GM23338 (cell line): ENCODE measurements around the gene VSIG10L. TPM values are rescaled to one million over a fixed set of nuclear protein-coding genes. Genes with fewer than 3 reads are reported as not detected.

Experiments
- ATAC-seq: fragments of 200-7000 bp; cut with Tn5 transposase; 3 replicates; pipeline ENCODE4 v1.9.1; 2020
- DNase-seq: peaks from one replicate; pipeline ENCODE4 v3.0.0-alpha.2; 2015; ENCODE audit warnings: low spot score
- H2AFZ ChIP-seq: fragments of 200-600 bp; sonication (generic); 2 replicates; pipeline ENCODE4 v1.8.0; 2016; ENCODE audit warnings: antibody characterized with exemption, mild to moderate bottlenecking, moderate library complexity
- H3F3A ChIP-seq: fragments of 200-600 bp; sonication (generic); replicated peaks from 2 replicates; pipeline ENCODE4 v1.8.0; 2017; ENCODE audit warnings: antibody characterized with exemption, mixed run types, low read depth
- H3K27ac ChIP-seq: fragments of 200-600 bp; sonication (generic); 2 replicates; pipeline ENCODE4 v1.6.1; 2016; ENCODE audit warnings: low read depth
- H3K27me3 ChIP-seq: fragments of 200-600 bp; sonication (generic); 2 replicates; pipeline ENCODE4 v1.8.0; 2016; ENCODE audit warnings: mild to moderate bottlenecking, mixed run types, moderate library complexity; ENCODE audit not compliant: insufficient read depth
- H3K36me3 ChIP-seq: fragments of 200-600 bp; sonication (generic); 2 replicates; pipeline ENCODE4 v1.8.0; 2016; ENCODE audit warnings: mild to moderate bottlenecking; ENCODE audit not compliant: insufficient read depth
- H3K4me1 ChIP-seq: fragments of 200-600 bp; sonication (generic); 2 replicates; pipeline ENCODE4 v1.8.0; 2016; ENCODE audit warnings: mild to moderate bottlenecking, moderate library complexity; ENCODE audit not compliant: insufficient read depth
- H3K4me2 ChIP-seq: fragments of 200-600 bp; sonication (generic); 2 replicates; pipeline ENCODE4 v1.7.1; 2017; ENCODE audit warnings: mixed run types
- H3K4me3 ChIP-seq: fragments of 200-600 bp; sonication (generic); 2 replicates; pipeline ENCODE4 v1.6.1; 2016; ENCODE audit warnings: mixed run types
- H3K79me2 ChIP-seq: fragments of 200-600 bp; sonication (generic); replicated peaks from 2 replicates; pipeline ENCODE4 v1.8.0; 2017; ENCODE audit warnings: mild to moderate bottlenecking; ENCODE audit not compliant: insufficient read depth
- H3K9me2 ChIP-seq: fragments of 200-600 bp; sonication (generic); 2 replicates; pipeline ENCODE4 v1.8.0; 2017; ENCODE audit not compliant: insufficient read depth
- H4K20me1 ChIP-seq: fragments of 200-600 bp; sonication (generic); replicated peaks from 2 replicates; pipeline ENCODE4 v1.8.0; 2017; ENCODE audit warnings: mild to moderate bottlenecking; ENCODE audit not compliant: insufficient read depth
- H3K27ac Mint-ChIP-seq: 2 replicates; pipeline ENCODE4 v1.8.0; 2020; ENCODE audit warnings: inconsistent platforms, mild to moderate bottlenecking, moderate library complexity, mixed read lengths
- H3K27me3 Mint-ChIP-seq: 3 replicates; pipeline ENCODE4 v1.8.0; 2022; ENCODE audit warnings: low read depth, mild to moderate bottlenecking, moderate library complexity, mixed read lengths, inconsistent platforms; ENCODE audit not compliant: insufficient read depth, poor library complexity
- H3K36me3 Mint-ChIP-seq: 3 replicates; pipeline ENCODE4 v1.8.0; 2021; ENCODE audit warnings: low read depth, mild to moderate bottlenecking, inconsistent platforms, moderate library complexity, mixed read lengths
- H3K4me1 Mint-ChIP-seq: 3 replicates; pipeline ENCODE4 v1.8.0; 2020; ENCODE audit warnings: mild to moderate bottlenecking, inconsistent platforms, mixed read lengths
- H3K4me3 Mint-ChIP-seq: 3 replicates; pipeline ENCODE4 v1.8.0; 2021; ENCODE audit warnings: moderate library complexity, mild to moderate bottlenecking, inconsistent platforms, mixed read lengths
- H3K9me3 Mint-ChIP-seq: 3 replicates; pipeline ENCODE4 v1.8.0; 2020; ENCODE audit warnings: moderate library complexity, mild to moderate bottlenecking, inconsistent platforms, mixed read lengths
- EZH2phosphoT487 ChIP-seq: fragments of 200-600 bp; sonication (generic); IDR thresholded peaks from one replicate; pipeline ENCODE4 v1.8.1; 2018; ENCODE audit warnings: antibody characterized with exemption; ENCODE audit not compliant: unreplicated experiment
- NANOG ChIP-seq: IDR thresholded peaks from 2 replicates; pipeline ENCODE4 v1.6.1; 2016; ENCODE audit warnings: antibody characterized with exemption, borderline replicate concordance
- POLR2AphosphoS5 ChIP-seq: IDR thresholded peaks from 2 replicates; pipeline ENCODE4 v1.6.1; 2016; ENCODE audit warnings: antibody characterized with exemption, low read depth
- STAT1 ChIP-seq: IDR thresholded peaks from one replicate; pipeline ENCODE4 v1.6.1; 2016; ENCODE audit warnings: antibody characterized with exemption; ENCODE audit not compliant: unreplicated experiment
- ZNF114 ChIP-seq: fragments of 250-450 bp; sonication (Bioruptor Pico); IDR thresholded peaks from 2 replicates; pipeline ENCODE4 v1.5.0; 2020; ENCODE audit warnings: mild to moderate bottlenecking, moderate library complexity
- polyA plus RNA-seq: library from polyadenylated mRNA; unstranded; fragments of >200 nt; fragmentation: Nextera tagmentation; extraction: Ambion mirVana; gene quantifications from 2 replicates; pipeline ENCODE4 v1.2.1, GENCODE V29; 2016
- total RNA-seq: library from RNA; depleted of rRNA; stranded (reverse); fragments of >200 nt; shearing (Covaris generic); gene quantifications from 2 replicates; pipeline ENCODE4 v1.2.3, GENCODE V29; 2014
- TF ChIP-seq, protein P1 (sequence below): fragments of 250-450 bp; sonication (Bioruptor Pico); IDR thresholded peaks from 2 replicates; pipeline ENCODE4 v1.5.0; 2020; ENCODE audit warnings: mild to moderate bottlenecking, moderate library complexity

The VSIG10L gene
- total and polyA plus RNA-seq, 2 experiments from 2014 or later: 9.6 to 10.4 TPM

DNA sequence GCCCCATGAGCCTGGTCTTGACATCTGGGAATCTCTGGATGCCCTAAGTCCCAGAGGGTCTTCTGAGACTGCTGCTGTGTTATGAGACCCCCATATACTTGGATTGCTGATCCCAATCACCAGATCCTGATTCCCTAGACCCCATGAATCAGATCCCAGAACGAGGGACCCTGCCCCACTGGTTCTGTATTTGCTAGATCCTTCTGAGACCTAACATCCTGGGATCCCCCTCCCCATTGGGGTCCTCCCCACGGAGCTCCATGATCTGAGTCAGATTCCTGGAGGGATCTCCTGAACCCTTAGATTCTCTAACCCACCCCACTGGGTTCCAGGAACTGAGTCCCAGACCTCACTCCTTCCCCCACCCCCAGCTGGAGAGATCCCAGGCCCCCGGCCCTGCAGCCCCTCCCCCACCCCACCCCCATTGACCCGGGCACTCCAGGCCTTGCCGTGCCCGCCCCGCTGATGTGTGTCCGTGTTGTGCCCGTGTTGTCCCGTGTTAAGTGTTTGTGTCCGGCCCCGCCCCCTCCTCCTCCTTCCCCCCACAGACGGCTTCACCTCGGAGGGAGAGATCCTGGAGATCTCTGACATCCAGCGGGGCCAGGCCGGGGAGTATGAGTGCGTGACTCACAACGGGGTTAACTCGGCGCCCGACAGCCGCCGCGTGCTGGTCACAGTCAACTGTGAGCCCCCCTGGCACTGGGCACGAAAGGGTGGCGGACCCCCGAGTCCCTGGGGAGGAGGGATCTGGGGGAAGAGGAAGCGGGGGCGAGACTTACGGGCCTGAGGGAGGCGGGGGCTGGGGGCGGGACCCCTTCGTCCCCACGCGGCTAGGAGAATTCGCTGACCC, 15.5 kb downstream of the VSIG10L start (continued):
- TF ChIP-seq EZH2phosphoT487 (no peak), NANOG (no peak), ZNF114 (CRISPR knock-in tag) (no peak)
- TF ChIP-seq, protein P1, sequence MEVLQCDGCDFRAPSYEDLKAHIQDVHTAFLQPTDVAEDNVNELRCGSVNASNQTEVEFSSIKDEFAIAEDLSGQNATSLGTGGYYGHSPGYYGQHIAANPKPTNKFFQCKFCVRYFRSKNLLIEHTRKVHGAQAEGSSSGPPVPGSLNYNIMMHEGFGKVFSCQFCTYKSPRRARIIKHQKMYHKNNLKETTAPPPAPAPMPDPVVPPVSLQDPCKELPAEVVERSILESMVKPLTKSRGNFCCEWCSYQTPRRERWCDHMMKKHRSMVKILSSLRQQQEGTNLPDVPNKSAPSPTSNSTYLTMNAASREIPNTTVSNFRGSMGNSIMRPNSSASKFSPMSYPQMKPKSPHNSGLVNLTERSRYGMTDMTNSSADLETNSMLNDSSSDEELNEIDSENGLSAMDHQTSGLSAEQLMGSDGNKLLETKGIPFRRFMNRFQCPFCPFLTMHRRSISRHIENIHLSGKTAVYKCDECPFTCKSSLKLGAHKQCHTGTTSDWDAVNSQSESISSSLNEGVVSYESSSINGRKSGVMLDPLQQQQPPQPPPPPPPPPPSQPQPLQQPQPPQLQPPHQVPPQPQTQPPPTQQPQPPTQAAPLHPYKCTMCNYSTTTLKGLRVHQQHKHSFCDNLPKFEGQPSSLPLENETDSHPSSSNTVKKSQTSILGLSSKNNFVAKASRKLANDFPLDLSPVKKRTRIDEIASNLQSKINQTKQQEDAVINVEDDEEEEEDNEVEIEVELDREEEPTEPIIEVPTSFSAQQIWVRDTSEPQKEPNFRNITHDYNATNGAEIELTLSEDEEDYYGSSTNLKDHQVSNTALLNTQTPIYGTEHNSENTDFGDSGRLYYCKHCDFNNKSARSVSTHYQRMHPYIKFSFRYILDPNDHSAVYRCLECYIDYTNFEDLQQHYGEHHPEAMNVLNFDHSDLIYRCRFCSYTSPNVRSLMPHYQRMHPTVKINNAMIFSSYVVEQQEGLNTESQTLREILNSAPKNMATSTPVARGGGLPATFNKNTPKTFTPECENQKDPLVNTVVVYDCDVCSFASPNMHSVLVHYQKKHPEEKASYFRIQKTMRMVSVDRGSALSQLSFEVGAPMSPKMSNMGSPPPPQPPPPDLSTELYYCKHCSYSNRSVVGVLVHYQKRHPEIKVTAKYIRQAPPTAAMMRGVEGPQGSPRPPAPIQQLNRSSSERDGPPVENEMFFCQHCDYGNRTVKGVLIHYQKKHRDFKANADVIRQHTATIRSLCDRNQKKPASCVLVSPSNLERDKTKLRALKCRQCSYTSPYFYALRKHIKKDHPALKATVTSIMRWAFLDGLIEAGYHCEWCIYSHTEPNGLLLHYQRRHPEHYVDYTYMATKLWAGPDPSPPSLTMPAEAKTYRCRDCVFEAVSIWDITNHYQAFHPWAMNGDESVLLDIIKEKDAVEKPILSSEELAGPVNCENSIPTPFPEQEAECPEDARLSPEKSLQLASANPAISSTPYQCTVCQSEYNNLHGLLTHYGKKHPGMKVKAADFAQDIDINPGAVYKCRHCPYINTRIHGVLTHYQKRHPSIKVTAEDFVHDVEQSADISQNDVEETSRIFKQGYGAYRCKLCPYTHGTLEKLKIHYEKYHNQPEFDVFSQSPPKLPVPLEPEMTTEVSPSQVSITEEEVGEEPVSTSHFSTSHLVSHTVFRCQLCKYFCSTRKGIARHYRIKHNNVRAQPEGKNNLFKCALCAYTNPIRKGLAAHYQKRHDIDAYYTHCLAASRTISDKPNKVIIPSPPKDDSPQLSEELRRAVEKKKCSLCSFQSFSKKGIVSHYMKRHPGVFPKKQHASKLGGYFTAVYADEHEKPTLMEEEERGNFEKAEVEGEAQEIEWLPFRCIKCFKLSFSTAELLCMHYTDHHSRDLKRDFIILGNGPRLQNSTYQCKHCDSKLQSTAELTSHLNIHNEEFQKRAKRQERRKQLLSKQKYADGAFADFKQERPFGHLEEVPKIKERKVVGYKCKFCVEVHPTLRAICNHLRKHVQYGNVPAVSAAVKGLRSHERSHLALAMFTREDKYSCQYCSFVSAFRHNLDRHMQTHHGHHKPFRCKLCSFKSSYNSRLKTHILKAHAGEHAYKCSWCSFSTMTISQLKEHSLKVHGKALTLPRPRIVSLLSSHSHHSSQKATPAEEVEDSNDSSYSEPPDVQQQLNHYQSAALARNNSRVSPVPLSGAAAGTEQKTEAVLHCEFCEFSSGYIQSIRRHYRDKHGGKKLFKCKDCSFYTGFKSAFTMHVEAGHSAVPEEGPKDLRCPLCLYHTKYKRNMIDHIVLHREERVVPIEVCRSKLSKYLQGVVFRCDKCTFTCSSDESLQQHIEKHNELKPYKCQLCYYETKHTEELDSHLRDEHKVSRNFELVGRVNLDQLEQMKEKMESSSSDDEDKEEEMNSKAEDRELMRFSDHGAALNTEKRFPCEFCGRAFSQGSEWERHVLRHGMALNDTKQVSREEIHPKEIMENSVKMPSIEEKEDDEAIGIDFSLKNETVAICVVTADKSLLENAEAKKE (CRISPR knock-in tag): no peak

DNA sequence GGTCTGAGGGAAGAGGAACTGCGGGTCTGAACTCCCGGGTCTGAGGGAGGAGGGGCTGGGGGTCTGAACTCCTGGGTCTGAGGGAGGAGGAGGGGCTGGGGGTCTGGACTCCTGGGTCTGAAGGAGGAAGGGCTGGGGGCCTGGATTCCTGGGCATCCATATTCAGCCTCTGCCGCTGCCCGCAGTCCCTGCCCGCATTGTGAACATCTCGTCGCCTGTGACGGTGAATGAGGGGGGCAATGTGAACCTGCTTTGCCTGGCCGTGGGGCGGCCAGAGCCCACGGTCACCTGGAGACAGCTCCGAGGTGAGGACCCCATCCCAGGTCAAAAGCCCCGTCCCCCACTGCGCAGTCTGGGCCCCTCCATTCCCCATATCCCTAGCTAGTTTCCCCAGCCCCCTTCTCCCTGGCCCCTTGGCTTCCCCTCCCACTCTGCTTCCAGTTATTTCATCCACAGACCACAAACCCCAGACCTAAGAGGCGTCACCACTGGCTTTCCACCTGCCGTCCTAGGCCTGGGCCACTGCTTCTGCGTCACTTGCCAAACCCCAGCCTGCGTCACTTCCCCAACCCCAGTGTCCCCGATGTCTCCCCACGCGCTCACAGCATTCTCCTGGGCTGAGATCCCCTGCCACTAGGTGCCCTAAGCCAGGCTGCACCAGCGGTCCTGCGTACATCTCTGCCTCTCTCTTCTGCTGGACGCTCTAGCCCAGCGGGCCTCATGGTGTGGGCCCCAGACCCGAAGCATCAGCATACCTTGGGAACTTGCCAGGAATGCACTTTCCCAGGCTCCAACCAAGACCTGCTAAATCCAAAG, 16.6 kb downstream of the VSIG10L start:
- Histone ChIP-seq H4K20me1 (peaks cover 2% of the 10 kb centered on the region; the same call in 1 of the 2 replicates), H3K79me2 (no peaks in the 10 kb centered on the region), H3K9me2 (no peaks in the 10 kb centered on the region), H3F3A (no peaks in the 10 kb centered on the region), H3K27ac (no peak overlapping the region), H3K36me3 (no peaks in the 10 kb centered on the region), H2AFZ (no peak overlapping the region), H3K4me2 (no peak overlapping the region), H3K27me3 (peaks cover 17% of the 10 kb centered on the region), H3K4me3 (no peak overlapping the region), H3K4me1 (peaks cover 10% of the 10 kb centered on the region; the same call in 1 of the 2 replicates)
- TF ChIP-seq POLR2AphosphoS5 (no peak), STAT1 (no peak)
- peaks cover 14% of the 10 kb centered on the region; the same call in 2 of the 3 replicates for H3K36me3 Mint-ChIP-seq
- no peak overlapping the region for H3K27ac Mint-ChIP-seq
- H3K27me3 Mint-ChIP-seq: peaks cover 22% of the 10 kb centered on the region
- peaks cover 23% of the 10 kb centered on the region for H3K4me1 Mint-ChIP-seq
- H3K9me3 Mint-ChIP-seq: no peaks in the 10 kb centered on the region; the same call in 2 of the 3 replicates
- H3K4me3 Mint-ChIP-seq: peak overlapping the region; percentile 10; the same call in 1 of the 3 replicates
- ATAC-seq (no peak), DNase-seq (no peak)
